Choroid plexus epithelial cell (primary cell): ENCODE measurements around the gene ERP27.

ENCODE experiments used
- DNase-seq: peaks from one replicate; pipeline ENCODE4 v3.0.0-alpha.2; 2010; ENCODE audit warnings: low read depth
- H3K4me3 ChIP-seq: 2 replicates; pipeline ENCODE4 v1.5.1; 2011; ENCODE audit warnings: low read depth, mild to moderate bottlenecking, control low read depth, low read length, moderate library complexity
- TF ChIP-seq, protein P1 (sequence below): conservative IDR thresholded peaks from 2 replicates; pipeline ENCODE4 v1.5.1; 2011; ENCODE audit warnings: low read depth, mild to moderate bottlenecking, control low read depth, inconsistent platforms, low read length, moderate library complexity

Gene ERP27

DNA sequence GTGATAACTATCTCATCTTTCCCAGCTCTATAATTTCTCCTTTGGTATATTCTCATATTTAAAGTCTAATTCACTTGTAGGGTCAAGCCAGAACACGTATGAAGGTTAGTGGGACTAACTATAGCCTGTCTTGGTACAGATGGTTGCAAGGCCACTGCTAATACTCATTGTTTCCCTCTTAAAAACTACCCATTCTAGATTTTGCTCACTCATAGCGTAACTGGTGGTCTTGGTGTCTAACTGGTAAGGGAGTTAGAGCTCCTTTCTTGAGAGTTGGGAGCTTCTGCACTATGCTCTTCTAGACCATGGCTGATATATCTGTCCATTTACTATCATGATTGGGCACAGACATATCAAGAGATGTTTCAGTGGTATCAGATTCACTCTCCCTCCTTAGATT lies 61.5 kb downstream of the ERP27 start:
- TF ChIP-seq, protein P1, sequence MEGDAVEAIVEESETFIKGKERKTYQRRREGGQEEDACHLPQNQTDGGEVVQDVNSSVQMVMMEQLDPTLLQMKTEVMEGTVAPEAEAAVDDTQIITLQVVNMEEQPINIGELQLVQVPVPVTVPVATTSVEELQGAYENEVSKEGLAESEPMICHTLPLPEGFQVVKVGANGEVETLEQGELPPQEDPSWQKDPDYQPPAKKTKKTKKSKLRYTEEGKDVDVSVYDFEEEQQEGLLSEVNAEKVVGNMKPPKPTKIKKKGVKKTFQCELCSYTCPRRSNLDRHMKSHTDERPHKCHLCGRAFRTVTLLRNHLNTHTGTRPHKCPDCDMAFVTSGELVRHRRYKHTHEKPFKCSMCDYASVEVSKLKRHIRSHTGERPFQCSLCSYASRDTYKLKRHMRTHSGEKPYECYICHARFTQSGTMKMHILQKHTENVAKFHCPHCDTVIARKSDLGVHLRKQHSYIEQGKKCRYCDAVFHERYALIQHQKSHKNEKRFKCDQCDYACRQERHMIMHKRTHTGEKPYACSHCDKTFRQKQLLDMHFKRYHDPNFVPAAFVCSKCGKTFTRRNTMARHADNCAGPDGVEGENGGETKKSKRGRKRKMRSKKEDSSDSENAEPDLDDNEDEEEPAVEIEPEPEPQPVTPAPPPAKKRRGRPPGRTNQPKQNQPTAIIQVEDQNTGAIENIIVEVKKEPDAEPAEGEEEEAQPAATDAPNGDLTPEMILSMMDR: no peak
- no peak overlapping the region for H3K4me3 ChIP-seq
- no peak for DNase-seq

DNA sequence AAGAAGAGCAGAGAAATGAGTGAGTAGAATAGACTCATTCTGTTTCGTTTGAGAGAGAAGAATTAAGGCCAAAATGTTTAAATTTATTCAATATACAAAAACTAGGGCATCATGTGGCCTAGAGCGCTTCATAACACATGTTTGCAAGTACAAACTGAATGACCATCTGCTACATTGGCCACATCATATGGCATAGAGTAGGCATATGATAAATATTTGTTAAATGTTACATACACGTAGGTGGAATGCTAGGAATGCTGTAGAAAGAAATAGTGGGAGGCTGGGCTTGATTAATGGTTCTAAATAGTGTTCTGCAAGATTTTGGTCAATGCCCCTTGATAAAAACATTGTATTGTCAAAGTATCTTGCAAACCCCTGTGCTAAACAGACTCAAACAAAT lies 63.5 kb downstream of the ERP27 start:
- DNase-seq: peak; percentile 49
- H3K4me3 ChIP-seq: no peak overlapping the region
- TF ChIP-seq, protein P1: no peak

DNA sequence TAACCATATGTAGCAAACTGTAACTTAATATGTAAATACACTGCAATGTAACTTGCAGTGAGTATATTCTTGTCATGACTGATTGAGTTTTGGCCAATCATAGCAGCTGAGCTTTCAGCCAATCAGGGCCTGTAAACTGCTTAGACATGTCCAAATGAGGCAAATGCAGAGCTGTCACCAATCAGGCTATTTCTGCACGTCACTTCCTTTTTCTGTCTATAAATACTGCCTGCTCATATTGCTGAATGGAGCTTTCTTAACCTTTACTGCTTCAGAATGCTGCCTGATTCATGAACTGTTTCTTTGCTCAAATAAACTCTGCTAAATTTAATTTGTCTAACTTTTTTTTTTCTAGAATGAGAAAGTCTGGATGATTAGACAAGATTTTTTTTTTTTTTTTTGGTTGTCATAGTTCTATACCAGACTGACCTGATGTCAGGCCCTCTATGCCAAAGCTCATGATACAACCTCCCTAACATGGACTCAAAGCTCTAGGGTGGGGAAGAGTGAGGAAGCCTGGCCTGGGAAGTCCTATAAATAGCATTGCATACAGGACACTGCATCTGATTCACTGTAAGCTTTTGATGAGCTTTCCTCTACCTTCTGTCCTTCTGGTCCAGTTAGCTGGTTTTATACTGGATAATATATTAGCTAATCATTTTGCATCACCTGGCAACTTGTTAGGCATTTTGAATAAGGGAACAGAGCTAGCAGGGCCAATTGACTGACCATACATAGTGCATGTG lies 64.7 kb downstream of the ERP27 start:
- no peak overlapping the region for H3K4me3 ChIP-seq
- TF ChIP-seq, protein P1: no peak
- DNase-seq: peak; percentile 7

DNA sequence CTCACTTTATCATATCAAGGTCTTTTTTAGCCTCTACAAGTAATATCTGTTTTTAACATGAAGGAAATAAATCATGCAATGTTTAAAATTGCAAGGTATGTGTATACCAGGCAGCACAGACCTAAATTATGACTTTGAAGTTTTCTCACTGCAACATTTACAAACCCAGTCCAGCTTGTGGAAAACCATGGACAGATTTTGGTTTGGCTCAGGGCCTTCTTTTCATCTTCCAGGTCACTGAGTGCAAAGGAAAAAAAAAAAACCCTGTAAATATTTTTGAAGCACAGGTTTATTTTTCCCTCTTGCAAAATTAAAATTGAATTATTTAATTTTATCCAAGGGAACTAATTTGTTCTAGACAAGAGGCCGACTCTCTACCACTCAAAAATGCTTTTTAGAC lies 66.5 kb downstream of the ERP27 start:
- DNase-seq: no peak
- TF ChIP-seq, protein P1: no peak
- H3K4me3 ChIP-seq: no peak overlapping the region

DNA sequence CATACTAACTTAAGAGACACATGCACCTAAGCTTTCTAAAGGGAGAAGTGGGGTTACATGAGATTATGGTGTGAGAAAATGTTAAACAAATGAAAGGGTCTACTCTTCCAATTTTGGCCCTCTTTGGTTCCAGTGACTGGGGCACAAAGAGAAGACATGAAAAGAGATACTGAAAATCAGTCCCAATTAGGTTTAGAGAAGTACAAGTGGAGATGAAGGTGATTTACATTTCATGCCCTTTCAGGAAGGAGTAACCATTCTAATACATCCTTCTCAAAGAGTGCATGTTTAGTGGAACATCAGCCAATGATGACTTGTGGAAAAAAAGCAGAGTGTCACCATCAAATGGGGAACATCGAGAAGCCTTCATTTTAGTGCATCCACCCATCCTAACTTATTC lies 67.1 kb downstream of the ERP27 start:
- TF ChIP-seq, protein P1: no peak
- no peak overlapping the region for H3K4me3 ChIP-seq
- no peak for DNase-seq

DNA sequence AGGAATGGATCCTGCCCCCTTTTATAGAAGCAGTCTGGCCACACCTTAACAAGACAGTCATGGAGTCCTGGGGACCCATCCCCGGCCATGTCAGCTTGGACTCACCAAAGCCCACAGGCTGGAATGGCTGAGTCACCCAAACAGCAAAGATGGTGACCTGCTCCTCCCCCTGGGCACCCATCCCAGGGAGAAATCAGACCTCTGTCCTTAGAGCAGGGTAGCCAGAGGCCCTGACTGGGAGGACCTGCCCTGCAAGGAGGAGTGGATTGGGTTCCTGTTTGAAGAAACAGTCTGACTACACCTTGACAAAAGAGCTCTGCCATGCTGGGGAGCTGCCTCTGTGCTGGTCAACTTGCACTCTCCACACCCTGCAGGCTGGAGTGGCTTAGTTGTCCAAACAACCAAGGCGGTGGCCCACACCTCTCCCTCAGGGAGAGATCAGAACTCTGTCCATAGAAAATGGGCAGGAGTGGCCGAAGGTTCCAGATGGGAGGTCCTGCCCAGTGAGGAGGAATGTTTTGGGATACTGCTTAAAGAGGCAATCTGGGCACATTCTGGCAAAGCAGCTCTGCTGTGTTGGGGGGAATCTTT lies 69.3 kb downstream of the ERP27 start:
- TF ChIP-seq, protein P1: no peak
- H3K4me3 ChIP-seq: no peak overlapping the region
- DNase-seq: peak; percentile 18
